Bronchial epithelial cell (primary cell): ENCODE data around the gene KLHDC8B. TPM values are rescaled to one million over a fixed set of nuclear protein-coding genes. Genes with fewer than 3 reads are reported as not detected.

Experiments
- DNase-seq: peaks from one replicate; pipeline ENCODE4 v3.0.0-alpha.2; 2010; ENCODE audit warnings: low read depth
- FAIRE-seq: peaks from 2 replicates; lab custom pipeline; 2011; peaks lifted over from hg19 to GRCh38; lab: Jason Lieb, UNC
- H3K27me3 ChIP-seq: 2 replicates; pipeline ENCODE4 v1.5.1; 2011; ENCODE audit warnings: low read length; ENCODE audit not compliant: control insufficient read depth, insufficient read depth
- H3K36me3 ChIP-seq: 2 replicates; pipeline ENCODE4 v1.5.1; 2011; ENCODE audit warnings: low read length; ENCODE audit not compliant: control insufficient read depth, insufficient read depth
- H3K4me3 ChIP-seq: 2 replicates; pipeline ENCODE4 v1.5.1; 2011; ENCODE audit warnings: mild to moderate bottlenecking, low read depth, low read length, control low read depth
- CTCF ChIP-seq: IDR thresholded peaks from 2 replicates; pipeline ENCODE4 v1.5.1; 2011; ENCODE audit warnings: mild to moderate bottlenecking, moderate library complexity, low read length, control low read depth, inconsistent platforms; ENCODE audit not compliant: insufficient read depth, severe bottlenecking
- total RNA-seq: library from RNA; depleted of rRNA; stranded (reverse); fragments of >200 nt; gene quantifications from 2 replicates; pipeline ENCODE4 v1.2.1, GENCODE V29; 2014

Gene KLHDC8B
- total RNA-seq, 1 donor from 2014 or later: 37.9 TPM

GRCh38 chr3:49132437-49133225, 38.8 kb upstream of the KLHDC8B start, which contains the start of gene LAMB2:
TSS of gene LAMB2 (minus strand) at chr3:49133050. CDS start at chr3:49132867, 183 bp downstream.
- peak; percentile 32 for TF ChIP-seq CTCF
- no peaks in the 10 kb centered on the region for H3K27me3 ChIP-seq
- H3K36me3 ChIP-seq: peaks cover 13% of the 10 kb centered on the region
- H3K4me3 ChIP-seq: peak within 1 kb of the TSS; percentile 64
- FAIRE-seq: no peak
- DNase-seq: peak; percentile 51

DNA sequence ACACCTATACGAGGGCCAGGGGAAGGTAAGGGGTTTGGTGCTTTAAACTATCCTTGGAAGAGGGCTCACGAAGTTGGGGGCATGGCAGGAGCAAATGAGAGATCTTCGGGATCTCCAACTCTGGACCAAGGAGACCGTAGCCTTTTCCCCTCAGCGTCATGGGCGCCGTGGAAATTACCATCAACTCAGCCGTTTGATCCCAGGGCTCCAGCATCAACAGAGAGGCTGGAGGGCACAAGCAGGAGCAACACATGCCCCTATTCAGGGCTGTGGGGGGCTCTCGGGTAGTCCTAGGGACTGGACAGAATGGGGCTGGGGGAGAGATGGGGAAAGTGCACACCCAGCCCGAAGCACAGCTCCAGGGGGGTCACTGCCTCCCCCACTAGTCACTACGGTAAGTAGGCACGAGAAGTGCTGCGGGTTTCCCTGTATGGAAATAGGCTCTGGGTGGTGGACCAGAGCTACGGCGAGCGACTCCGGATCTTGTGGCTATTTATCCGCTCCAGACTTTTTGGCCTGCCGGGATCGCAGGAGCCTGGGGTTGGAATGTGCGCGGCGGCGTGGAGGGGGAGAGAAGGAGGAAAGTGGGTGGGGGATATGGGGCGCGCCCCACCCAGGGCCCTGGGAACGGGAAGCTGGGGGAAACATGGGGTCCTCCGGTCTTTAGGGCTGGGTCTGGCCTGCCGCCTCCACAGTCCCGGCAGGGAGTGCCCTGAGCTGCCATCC, 38.0 kb upstream of the KLHDC8B start:
- Histone ChIP-seq H3K4me3 (peak overlapping the region; percentile 64), H3K36me3 (peaks cover 10% of the 10 kb centered on the region), H3K27me3 (no peaks in the 10 kb centered on the region)
- FAIRE-seq (no peak), DNase-seq (peak; percentile 81)
- no peak for TF ChIP-seq CTCF

- Histone ChIP-seq H3K4me3 (no peak overlapping the region), H3K27me3 (no peaks in the 10 kb centered on the region), H3K36me3 (peaks cover 6% of the 10 kb centered on the region)
- FAIRE-seq (peak; percentile 43), DNase-seq (no peak)
- no peak for TF ChIP-seq CTCF
Observed at GRCh38 chr3:49134471-49135265, 36.7 kb upstream of the KLHDC8B start.

DNA sequence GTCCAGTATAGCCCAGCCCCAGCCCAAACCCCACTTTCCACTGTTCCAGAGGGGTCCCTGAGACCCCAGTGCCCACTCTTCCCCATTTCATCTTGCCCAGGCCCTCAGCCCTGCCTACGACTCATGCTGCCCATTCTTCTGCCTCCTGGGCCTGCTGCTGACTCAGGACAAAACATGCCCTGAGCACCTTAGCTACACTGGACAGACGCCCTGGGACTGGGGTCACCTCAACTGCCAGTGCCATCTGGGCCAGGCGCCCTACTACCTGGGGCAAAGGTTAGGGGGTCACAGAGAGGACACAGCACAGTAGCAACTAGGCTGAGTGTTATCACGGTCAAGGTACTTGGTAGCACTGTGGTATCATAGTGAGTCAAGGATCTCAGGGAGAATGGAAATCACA, 35.9 kb upstream of the KLHDC8B start:
- DNase-seq (no peak), FAIRE-seq (no peak)
- TF ChIP-seq CTCF: no peak
- Histone ChIP-seq H3K36me3 (peaks cover 5% of the 10 kb centered on the region), H3K4me3 (no peak overlapping the region), H3K27me3 (no peaks in the 10 kb centered on the region)

GRCh38 chr3:49140080-49140479, 31.3 kb upstream of the KLHDC8B start:
- no peaks in the 10 kb centered on the region for H3K27me3 ChIP-seq
- no peak overlapping the region for H3K4me3 ChIP-seq
- DNase-seq: no peak
- TF ChIP-seq CTCF: no peak
- FAIRE-seq: no peak
- H3K36me3 ChIP-seq: no peaks in the 10 kb centered on the region
